Activated CD4-positive, alpha-beta T cell treated with anti-CD3 and anti-CD28 coated beads, Interleukin-2, Interleukin-4, amounts not matched to agents 100 ng/mL and 50 ng/mL, durations not matched to agents 16 hours and 8 hours (primary cell): Measurements from ENCODE around the gene STEAP1B.

ENCODE experiments used
- DNase-seq: peaks from one replicate; pipeline ENCODE4 v3.0.0-alpha.2; 2020; ENCODE audit warnings: low spot score

The STEAP1B gene

DNA sequence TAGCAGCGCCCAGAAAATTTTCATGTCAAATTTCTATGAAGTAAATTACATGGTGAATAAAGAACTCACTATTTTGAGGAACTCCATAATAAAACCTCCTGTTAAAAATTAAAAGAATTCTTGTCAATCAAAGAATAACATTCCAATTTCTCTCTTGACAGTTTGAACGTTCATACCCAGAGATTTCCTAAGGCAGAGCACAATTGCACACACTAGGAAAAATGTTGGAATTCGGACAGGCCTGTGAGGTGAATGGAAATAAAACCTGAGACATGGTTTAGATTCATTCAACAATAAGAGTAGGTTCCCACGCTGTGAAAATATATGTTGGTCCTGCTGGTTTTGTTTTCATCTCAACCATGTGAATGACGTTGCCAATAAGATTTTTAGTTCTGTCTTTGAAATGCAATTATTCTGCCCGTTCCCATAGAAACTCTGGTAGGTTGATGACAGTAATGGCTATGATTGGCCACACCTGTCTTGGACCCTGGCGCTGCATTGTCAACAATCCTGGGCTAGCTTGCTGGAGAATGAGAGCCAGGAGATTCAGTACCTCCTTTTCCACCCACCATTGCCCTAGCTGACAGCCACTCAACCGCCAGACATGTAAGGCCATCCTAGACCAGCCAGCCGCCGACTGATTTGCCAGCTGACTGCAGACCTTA lies 99.7 kb downstream of the STEAP1B start:
- no peak for DNase-seq

DNA sequence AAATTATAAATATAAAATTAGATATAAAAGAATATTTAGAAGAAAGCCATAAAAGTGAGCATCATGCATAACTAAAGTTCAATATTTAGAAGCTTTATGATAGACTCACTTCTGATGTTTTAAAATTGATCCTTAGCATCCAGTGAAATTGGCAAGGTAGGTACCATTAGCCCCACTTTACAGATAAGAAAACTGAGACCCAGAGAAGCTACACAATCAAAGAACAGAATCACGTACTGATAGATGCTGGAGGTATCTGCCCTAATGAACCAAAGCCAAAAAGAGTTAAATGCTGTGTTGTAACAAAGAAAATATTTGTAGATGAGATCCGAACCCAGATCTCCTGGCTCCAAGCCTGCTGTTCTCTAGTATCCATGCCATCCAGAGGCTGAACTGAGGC lies 100.4 kb downstream of the STEAP1B start:
- no peak for DNase-seq

DNA sequence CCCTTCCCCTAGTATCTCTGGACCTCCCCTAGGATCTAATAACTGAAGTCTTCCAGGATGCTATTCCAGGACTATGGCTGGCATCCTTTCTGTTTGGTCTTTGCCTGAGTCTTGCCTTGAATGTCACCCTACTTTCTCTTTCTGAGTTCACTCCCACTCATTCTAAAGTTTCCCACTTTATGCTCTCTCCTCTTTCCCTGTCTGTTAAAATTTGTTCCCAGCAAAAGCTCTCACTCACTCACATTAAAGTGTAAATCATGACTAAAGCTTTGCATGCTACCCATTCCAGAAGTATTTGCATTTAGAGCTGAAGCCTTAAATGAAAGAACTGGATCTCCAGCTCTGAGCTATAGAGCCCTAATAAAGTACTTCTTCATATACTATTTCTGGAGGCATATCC lies 100.9 kb downstream of the STEAP1B start:
- DNase-seq: no peak

DNA sequence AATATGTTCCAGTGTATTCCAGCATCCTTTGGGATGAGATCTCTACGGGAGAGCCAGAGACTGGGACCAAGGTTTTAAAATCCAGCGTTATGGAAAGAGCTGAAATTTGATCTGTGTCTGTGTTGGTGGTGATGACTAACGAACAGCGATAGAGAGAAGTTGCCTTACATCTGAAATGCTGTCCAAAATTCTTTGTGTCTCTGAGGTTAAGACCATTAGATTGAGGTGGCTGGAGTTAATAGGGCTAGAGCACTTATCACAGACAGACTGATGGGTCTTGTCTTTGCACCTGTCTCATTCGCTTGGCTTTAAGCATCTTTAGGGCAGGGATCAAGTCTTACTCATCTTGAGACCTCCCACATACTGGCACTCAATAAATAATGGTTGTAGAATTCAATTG lies 102.0 kb downstream of the STEAP1B start:
- DNase-seq: no peak

GRCh38 chr7:22395222-22395621 lies 104.8 kb downstream of the STEAP1B start:
- no peak for DNase-seq

GRCh38 chr7:22394739-22395138 lies 105.2 kb downstream of the STEAP1B start:
- DNase-seq: no peak

GRCh38 chr7:22393913-22394729 lies 105.9 kb downstream of the STEAP1B start:
- no peak for DNase-seq

GRCh38 chr7:22390516-22390915 lies 109.5 kb downstream of the STEAP1B start:
- DNase-seq: no peak

GRCh38 chr7:22389892-22390291 lies 110.1 kb downstream of the STEAP1B start:
- DNase-seq: no peak

- DNase-seq: no peak
Measured at GRCh38 chr7:22387583-22387982, 112.4 kb downstream of the STEAP1B start.

- DNase-seq: no peak
Measured at GRCh38 chr7:22386865-22387264, 113.1 kb downstream of the STEAP1B start.

- no peak for DNase-seq
Measured at GRCh38 chr7:22386206-22386858, 113.7 kb downstream of the STEAP1B start.

DNA sequence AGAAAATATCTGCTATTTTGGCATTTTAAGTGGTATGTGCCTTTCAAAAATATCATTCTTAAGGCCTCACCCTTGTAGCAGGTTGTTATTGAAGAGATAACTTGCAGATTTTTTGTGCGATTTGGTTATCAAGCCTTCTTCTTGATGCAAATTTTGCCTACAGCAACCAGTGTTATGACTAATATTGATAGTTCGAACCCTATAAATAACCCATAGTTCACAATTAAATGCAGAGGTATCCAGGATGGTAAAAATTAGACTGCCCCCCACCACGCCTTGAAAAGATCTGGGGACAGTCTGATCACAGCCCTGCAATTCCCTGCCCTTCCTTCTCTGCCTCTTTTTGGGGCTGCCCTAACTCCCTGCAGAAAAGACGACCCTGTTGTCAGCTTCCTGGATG lies 114.7 kb downstream of the STEAP1B start:
- no peak for DNase-seq

GRCh38 chr7:22380333-22380732 lies 119.7 kb downstream of the STEAP1B start:
- no peak for DNase-seq

GRCh38 chr7:22378199-22378980 lies 121.6 kb downstream of the STEAP1B start:
- DNase-seq: no peak

GRCh38 chr7:22377703-22378102 lies 122.3 kb downstream of the STEAP1B start:
- DNase-seq: no peak

- DNase-seq: no peak
Measured at GRCh38 chr7:22375359-22376048, 124.5 kb downstream of the STEAP1B start.

DNA sequence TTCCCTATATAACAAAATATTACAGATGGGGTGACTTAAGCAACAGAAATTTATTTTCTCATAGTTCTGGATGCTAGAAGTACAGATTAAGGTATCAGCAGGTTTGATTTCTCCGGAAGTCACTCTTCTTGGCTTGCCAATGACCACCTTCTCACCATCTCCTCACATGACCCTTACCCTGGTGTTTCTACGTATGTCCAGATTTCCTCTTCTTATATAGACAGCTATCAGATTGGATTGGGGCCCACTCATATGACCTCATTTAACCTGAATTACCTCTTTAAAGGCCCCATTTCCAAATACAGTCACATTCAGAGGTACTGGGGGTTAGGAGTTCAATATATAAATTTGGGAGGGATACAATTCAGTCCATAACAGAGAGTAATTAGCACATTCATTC lies 126.1 kb downstream of the STEAP1B start:
- no peak for DNase-seq

DNA sequence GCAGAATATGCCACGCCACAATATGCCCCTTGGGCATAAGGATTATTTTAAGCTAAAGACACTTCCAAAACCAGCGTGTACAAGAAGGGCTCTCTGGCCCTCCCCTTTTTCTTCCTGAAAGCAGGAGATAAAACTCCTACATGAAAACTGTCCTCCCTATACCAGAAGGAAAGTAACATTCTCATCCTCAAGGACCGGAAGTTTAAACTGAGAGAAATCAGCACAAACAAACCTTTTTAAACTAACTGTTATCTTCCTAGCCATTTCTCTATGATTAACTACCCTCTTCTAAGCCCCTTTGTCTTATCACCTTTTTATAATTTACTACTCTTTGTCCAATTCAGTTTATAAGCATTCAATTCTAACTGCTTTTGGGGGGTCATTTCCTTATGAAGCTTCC lies 126.6 kb downstream of the STEAP1B start:
- no peak for DNase-seq

DNA sequence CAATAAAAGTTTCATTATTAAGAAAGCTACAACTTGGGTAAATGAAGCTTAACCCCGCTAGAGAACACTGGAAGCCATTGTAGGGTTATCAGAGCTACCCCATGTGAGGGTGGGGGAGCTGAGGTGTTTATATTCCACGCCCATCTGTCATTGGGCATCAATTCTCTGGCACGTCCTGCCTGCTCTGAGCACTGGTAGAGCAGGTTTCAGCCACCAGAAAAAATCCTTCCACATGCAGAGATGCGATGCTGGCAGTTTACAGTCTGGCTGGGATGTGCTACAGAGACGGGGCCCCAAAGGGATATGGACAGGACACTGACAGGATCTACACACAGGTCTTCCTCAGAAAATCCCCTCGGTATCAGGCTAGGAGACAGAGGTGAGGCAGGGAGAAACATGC lies 127.1 kb downstream of the STEAP1B start:
- no peak for DNase-seq

GRCh38 chr7:22371878-22372277 lies 128.1 kb downstream of the STEAP1B start:
- DNase-seq: no peak
